Hepatocyte (in vitro differentiated cells): Measurements from ENCODE around the gene FIGNL2. TPM values are rescaled to one million over a fixed set of nuclear protein-coding genes. Genes with fewer than 3 reads are reported as not detected.
A peak's percentile ranks its signal among the peaks of the same experiment; 100 is the strongest.

ENCODE experiments used
- DNase-seq: peaks from one replicate; pipeline ENCODE4 v3.0.0-alpha.2; 2016; ENCODE audit warnings: low spot score
- H2AFZ ChIP-seq: fragments of 200-600 bp; sonication (generic); 2 replicates; pipeline ENCODE4 v1.6.0; 2016; ENCODE audit warnings: antibody characterized with exemption, mild to moderate bottlenecking
- H3K27ac ChIP-seq: fragments of 200-600 bp; sonication (generic); 2 replicates; pipeline ENCODE4 v1.5.1; 2016; ENCODE audit warnings: mild to moderate bottlenecking
- H3K27me3 ChIP-seq: fragments of 200-600 bp; sonication (generic); 2 replicates; pipeline ENCODE4 v1.6.1; 2016
- H3K36me3 ChIP-seq: fragments of 200-600 bp; sonication (generic); replicated peaks from 2 replicates; pipeline ENCODE4 v1.5.1; 2016; ENCODE audit warnings: low read depth; ENCODE audit not compliant: insufficient read depth
- H3K4me1 ChIP-seq: fragments of 200-600 bp; sonication (generic); 2 replicates; pipeline ENCODE4 v1.5.1; 2016; ENCODE audit warnings: mild to moderate bottlenecking, moderate library complexity; ENCODE audit not compliant: insufficient read depth
- H3K4me2 ChIP-seq: fragments of 200-600 bp; sonication (generic); 2 replicates; pipeline ENCODE4 v1.6.0; 2016
- H3K4me3 ChIP-seq: fragments of 200-600 bp; sonication (generic); 2 replicates; pipeline ENCODE4 v1.5.1; 2016; ENCODE audit warnings: mild to moderate bottlenecking
- H3K79me2 ChIP-seq: fragments of 200-600 bp; sonication (generic); 2 replicates; pipeline ENCODE4 v1.6.0; 2017; ENCODE audit warnings: mild to moderate bottlenecking
- H3K9me2 ChIP-seq: fragments of 200-600 bp; sonication (generic); replicated peaks from 2 replicates; pipeline ENCODE4 v1.6.0; 2017; ENCODE audit warnings: mild to moderate bottlenecking; ENCODE audit not compliant: insufficient read depth
- H3K9me3 ChIP-seq: fragments of 200-600 bp; sonication (generic); 2 replicates; pipeline ENCODE4 v1.5.1; 2016; ENCODE audit warnings: low read depth, mild to moderate bottlenecking
- H4K20me1 ChIP-seq: fragments of 200-600 bp; sonication (generic); 2 replicates; pipeline ENCODE4 v1.6.0; 2016; ENCODE audit warnings: mild to moderate bottlenecking; ENCODE audit not compliant: insufficient read depth, poor library complexity, severe bottlenecking
- CTCF ChIP-seq: fragments of 200-600 bp; sonication (generic); IDR thresholded peaks from 2 replicates; pipeline ENCODE4 v1.5.1; 2016; ENCODE audit warnings: antibody characterized with exemption, mild to moderate bottlenecking; ENCODE audit not compliant: poor library complexity
- EZH2 ChIP-seq: fragments of 200-600 bp; sonication (generic); IDR thresholded peaks from 2 replicates; pipeline ENCODE4 v1.6.1; 2016; ENCODE audit warnings: antibody characterized with exemption, mild to moderate bottlenecking, borderline replicate concordance
- EZH2phosphoT487 ChIP-seq: fragments of 200-600 bp; sonication (generic); IDR thresholded peaks from one replicate; pipeline ENCODE4 v1.6.1; 2018; ENCODE audit warnings: antibody characterized with exemption, mild to moderate bottlenecking, low read depth, moderate library complexity; ENCODE audit not compliant: unreplicated experiment, severe bottlenecking
- WGBS: methylation state at CpG from one replicate; pipeline ENCODE4 v1.1.6; 2016; ENCODE audit warnings: low lambda C conversion rate; ENCODE audit errors: missing lambda C conversion rate; 5-methylcytosine and 5-hydroxymethylcytosine counted together
- polyA plus RNA-seq: library from polyadenylated mRNA; unstranded; fragments of >200 nt; fragmentation: Nextera tagmentation; extraction: Ambion mirVana; gene quantifications from 2 replicates; pipeline ENCODE4 v1.2.1, GENCODE V29; 2016
- total RNA-seq: library from RNA; depleted of rRNA; stranded (reverse); fragments of >200 nt; gene quantifications from 2 replicates; pipeline ENCODE4 v1.2.3, GENCODE V29; 2014

FIGNL2 gene
- total and polyA plus RNA-seq, 2 experiments from 2014 or later, result 1.1 to 3.2 TPM

GRCh38 chr12:51829641-51830040, 18.9 kb downstream of the FIGNL2 start:
- no peak overlapping the region for H2AFZ ChIP-seq
- H3K27me3 ChIP-seq, result no peaks in the 10 kb centered on the region
- H3K9me3 ChIP-seq, result no peaks in the 10 kb centered on the region
- no peaks in the 10 kb centered on the region for H4K20me1 ChIP-seq
- no peaks in the 10 kb centered on the region for H3K9me2 ChIP-seq
- H3K4me2 ChIP-seq, result no peak overlapping the region
- TF ChIP-seq EZH2phosphoT487 (no peak), EZH2 (no peak), CTCF (no peak)
- no peak overlapping the region for H3K4me3 ChIP-seq
- no peaks in the 10 kb centered on the region for H3K36me3 ChIP-seq
- DNase-seq, result no peak
- H3K4me1 ChIP-seq, result peaks cover 4% of the 10 kb centered on the region
- 81% methylated on average over 1 of the region's 1 CpG for WGBS
- no peak overlapping the region for H3K27ac ChIP-seq
- peaks cover 9% of the 10 kb centered on the region for H3K79me2 ChIP-seq

GRCh38 chr12:51829011-51829481, 19.5 kb downstream of the FIGNL2 start:
- WGBS, result 63% methylated on average over 5 of the region's 5 CpGs

DNA sequence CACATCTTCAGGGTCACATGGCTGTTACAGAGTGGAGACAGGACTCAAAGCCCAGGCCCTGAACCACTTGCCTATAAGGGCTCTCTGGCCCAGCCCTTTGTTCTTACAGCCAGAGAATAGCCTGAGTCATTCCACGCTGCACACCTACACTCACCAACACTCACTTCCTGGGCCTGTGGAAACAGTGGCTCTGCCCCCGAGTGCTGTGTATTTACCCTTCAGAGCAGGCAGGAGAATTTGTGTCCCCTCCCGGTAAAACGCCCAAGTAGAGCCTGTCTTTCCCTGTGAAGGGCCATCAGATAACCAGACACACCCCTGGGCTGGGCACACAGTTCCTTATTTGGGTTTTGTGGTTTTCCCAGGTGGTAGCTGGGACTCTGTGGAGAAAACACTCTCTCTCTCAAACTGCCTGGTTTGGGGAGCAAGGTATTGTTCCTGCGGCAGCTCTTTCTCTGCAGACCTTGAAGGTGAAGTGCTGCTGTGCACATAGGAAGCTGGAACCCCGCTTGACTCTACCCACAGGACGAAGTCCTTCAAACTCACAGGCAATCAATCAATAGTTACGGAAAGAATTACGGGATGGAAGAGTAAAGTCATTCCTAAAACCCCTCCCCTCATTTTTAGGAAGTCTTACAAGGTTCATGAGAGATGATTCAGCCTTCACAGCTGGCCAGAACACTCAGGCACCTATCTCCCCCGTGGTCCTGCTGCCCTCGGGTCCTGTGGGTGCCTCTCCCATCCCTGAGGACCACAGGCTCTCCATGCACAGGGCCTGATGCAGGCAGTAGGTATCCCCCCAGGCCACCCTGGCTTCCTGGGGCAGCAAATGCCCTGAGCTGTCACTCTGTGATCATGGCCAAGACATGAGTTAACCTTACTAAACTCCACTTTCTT, 20.3 kb downstream of the FIGNL2 start:
- Histone ChIP-seq H3K9me3 (no peaks in the 10 kb centered on the region), H3K36me3 (no peaks in the 10 kb centered on the region), H3K4me1 (peaks cover 4% of the 10 kb centered on the region), H4K20me1 (no peaks in the 10 kb centered on the region), H3K79me2 (peaks cover 6% of the 10 kb centered on the region), H3K27me3 (no peaks in the 10 kb centered on the region), H3K4me2 (no peak overlapping the region), H3K4me3 (no peak overlapping the region), H3K9me2 (no peaks in the 10 kb centered on the region), H3K27ac (peak overlapping the region; percentile 72), H2AFZ (no peak overlapping the region)
- TF ChIP-seq CTCF, result no peak
- TF ChIP-seq EZH2, result no peak
- TF ChIP-seq EZH2phosphoT487, result no peak
- DNase-seq, result peak; percentile 55
- 54% methylated on average over 11 of the region's 11 CpGs for WGBS

More at GRCh38 chr12:51829011-51829481, 19.5 kb downstream of the FIGNL2 start:
- Histone ChIP-seq H2AFZ (no peak overlapping the region), H3K4me3 (no peak overlapping the region), H3K4me2 (no peak overlapping the region), H3K27me3 (no peaks in the 10 kb centered on the region), H3K36me3 (no peaks in the 10 kb centered on the region), H3K9me2 (no peaks in the 10 kb centered on the region), H3K4me1 (peaks cover 4% of the 10 kb centered on the region), H3K27ac (no peak overlapping the region), H3K9me3 (no peaks in the 10 kb centered on the region), H3K79me2 (peaks cover 9% of the 10 kb centered on the region), H4K20me1 (no peaks in the 10 kb centered on the region)
- no peak for TF ChIP-seq CTCF
- DNase-seq, result no peak
